Neuronal stem cell (in vitro differentiated cells): Measurements from ENCODE around the gene DNAJB13.

Experiments
- DNase-seq: peaks from one replicate; pipeline ENCODE4 v3.0.0-alpha.2; 2013; ENCODE audit warnings: low spot score
- H2AFZ ChIP-seq: one replicate; pipeline ENCODE4 v1.6.1; 2013; ENCODE audit warnings: mild to moderate bottlenecking, low read length, inconsistent platforms
- H2AK5ac ChIP-seq: 2 replicates; pipeline ENCODE4 v1.6.1; 2013; ENCODE audit warnings: low read depth, mild to moderate bottlenecking, inconsistent platforms, low read length, moderate library complexity, mixed read lengths
- H2BK120ac ChIP-seq: 2 replicates; pipeline ENCODE4 v1.6.1; 2013; ENCODE audit warnings: low read depth, mild to moderate bottlenecking, inconsistent platforms, low read length, moderate library complexity, mixed read lengths
- H2BK12ac ChIP-seq: one replicate; pipeline ENCODE4 v1.6.1; 2013; ENCODE audit warnings: low read length, inconsistent platforms
- H2BK15ac ChIP-seq: 2 replicates; pipeline ENCODE4 v1.6.1; 2013; ENCODE audit warnings: mild to moderate bottlenecking, low read length, inconsistent platforms, mixed read lengths
- H2BK5ac ChIP-seq: one replicate; pipeline ENCODE4 v1.6.1; 2013; ENCODE audit warnings: inconsistent platforms, mild to moderate bottlenecking, low read length, moderate library complexity
- H3K14ac ChIP-seq: one replicate; pipeline ENCODE4 v1.6.1; 2013; ENCODE audit warnings: low read length, inconsistent platforms
- H3K18ac ChIP-seq: 2 replicates; pipeline ENCODE4 v1.6.1; 2013; ENCODE audit warnings: low read length, inconsistent platforms
- H3K23ac ChIP-seq: 2 replicates; pipeline ENCODE4 v1.6.1; 2013; ENCODE audit warnings: low read depth, mild to moderate bottlenecking, mixed read lengths, low read length, inconsistent platforms; ENCODE audit not compliant: poor library complexity
- H3K27ac ChIP-seq: replicated peaks from 3 replicates; pipeline ENCODE4 v1.5.1; 2013; ENCODE audit warnings: low read length, inconsistent platforms
- H3K27me3 ChIP-seq, 3 experiments: 2 replicates each; pipeline ENCODE4 v1.6.1; 2013; ENCODE audit warnings: low read length in 3 of 3, mild to moderate bottlenecking in 2 of 3, inconsistent platforms in 1 of 3, low read depth in 1 of 3, mixed read lengths in 1 of 3, moderate library complexity in 1 of 3; ENCODE audit not compliant: control insufficient read depth in 3 of 3, insufficient read depth in 3 of 3
- H3K36me3 ChIP-seq, 2 donors: replicated peaks in 1 of 2; 2 replicates each; pipeline ENCODE4 v1.6.1; 2013; ENCODE audit warnings: low read length in 2 of 2; ENCODE audit not compliant: control insufficient read depth in 2 of 2, insufficient read depth in 2 of 2
- H3K4ac ChIP-seq: 2 replicates; pipeline ENCODE4 v1.6.1; 2013; ENCODE audit warnings: inconsistent platforms, mild to moderate bottlenecking, low read length, moderate library complexity
- H3K4me1 ChIP-seq, 2 donors: 1 replicate in 1 of 2; 2 replicates in 1 of 2; pipeline ENCODE4 v1.6.1; 2013; ENCODE audit warnings: low read length in 2 of 2, low read depth in 1 of 2; ENCODE audit not compliant: control insufficient read depth in 2 of 2, insufficient read depth in 1 of 2
- H3K4me2 ChIP-seq: one replicate; pipeline ENCODE4 v1.6.1; 2013; ENCODE audit warnings: mild to moderate bottlenecking, low read length, inconsistent platforms; ENCODE audit not compliant: insufficient read depth, poor library complexity, severe bottlenecking
- H3K4me3 ChIP-seq, 2 donors: 2 replicates each; pipeline ENCODE4 v1.5.1; 2013; ENCODE audit warnings: low read length in 2 of 2, mild to moderate bottlenecking in 2 of 2, inconsistent platforms in 1 of 2, moderate library complexity in 1 of 2
- H3K79me1 ChIP-seq: one replicate; pipeline ENCODE4 v1.6.1; 2013; ENCODE audit warnings: low read depth, mild to moderate bottlenecking, inconsistent platforms, low read length, moderate library complexity
- H3K9ac ChIP-seq: one replicate; pipeline ENCODE4 v1.6.1; 2013; ENCODE audit warnings: mild to moderate bottlenecking, low read depth, low read length, inconsistent platforms; ENCODE audit not compliant: poor library complexity
- H3K9me3 ChIP-seq, 2 donors: replicated peaks in 1 of 2; 2 replicates each; pipeline versions ENCODE3 to v1.6.1; 2013; ENCODE audit warnings: low read length in 2 of 2, mild to moderate bottlenecking in 2 of 2, inconsistent platforms in 1 of 2, low read depth in 1 of 2, mixed read lengths in 1 of 2, moderate library complexity in 1 of 2; ENCODE audit not compliant: control insufficient read depth in 2 of 2, insufficient read depth in 1 of 2
- H4K8ac ChIP-seq: one replicate; pipeline ENCODE4 v1.6.1; 2013; ENCODE audit warnings: low read depth, mild to moderate bottlenecking, inconsistent platforms, low read length, moderate library complexity
- H4K91ac ChIP-seq: one replicate; pipeline ENCODE4 v1.6.1; 2013; ENCODE audit warnings: low read length, low read depth, mild to moderate bottlenecking, inconsistent platforms; ENCODE audit not compliant: poor library complexity
- whole genome bisulfite sequencing, 2 donors: extraction: QIAGEN DNeasy Blood & Tissue Kit; methylation state at CpG; one replicate each; pipeline ENCODE4 v1.1.7; 2013; ENCODE audit warnings: missing lambda C conversion rate in 2 of 2, mixed read lengths in 1 of 2; ENCODE audit not compliant: insufficient read length in 2 of 2, insufficient replicate concordance in 1 of 2; ENCODE audit errors: extremely low coverage in 2 of 2; 5-methylcytosine and 5-hydroxymethylcytosine counted together

Gene DNAJB13

DNA sequence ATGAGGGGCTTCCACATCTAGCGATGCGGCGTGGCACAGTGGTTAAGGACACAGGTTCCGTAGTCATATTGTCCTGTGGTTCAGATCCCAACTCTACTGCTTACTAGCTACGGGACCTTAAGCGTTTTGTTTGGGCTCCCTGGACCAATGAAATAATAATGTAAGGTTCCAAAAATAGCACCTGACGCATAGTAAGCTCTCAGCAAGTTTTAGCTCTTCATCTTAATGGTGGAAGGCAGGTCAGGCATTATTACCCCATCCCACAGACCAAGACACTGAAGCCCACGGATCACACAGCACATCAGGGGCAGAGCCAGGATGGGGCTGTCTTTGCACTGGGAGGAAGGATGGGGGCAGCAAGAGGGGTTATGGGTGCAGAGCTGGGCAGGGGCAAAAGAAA lies 13.0 kb downstream of the DNAJB13 start:
- no peak overlapping the region for H3K18ac ChIP-seq
- no peaks in the 10 kb centered on the region for H3K27me3 ChIP-seq
- peaks cover 0 to 9% of the 10 kb centered on the region in 2 donors for H3K4me1 ChIP-seq
- peak overlapping the region; percentile 79 for H2AFZ ChIP-seq
- H3K9me3 ChIP-seq: no peaks in the 10 kb centered on the region
- no peak overlapping the region for H3K9ac ChIP-seq
- no peak overlapping the region for H4K8ac ChIP-seq
- no peak overlapping the region for H3K4ac ChIP-seq
- H3K4me2 ChIP-seq: no peak overlapping the region
- H2BK12ac ChIP-seq: no peak overlapping the region
- no peak for DNase-seq
- no peak overlapping the region for H2BK5ac ChIP-seq
- WGBS, 2 donors: no CpG with 5 or more reads among the region's 8 CpGs
- no peak overlapping the region for H2BK120ac ChIP-seq
- H3K4me3 ChIP-seq: no peak overlapping the region
- no peak overlapping the region for H2BK15ac ChIP-seq
- H3K27ac ChIP-seq: no peak overlapping the region
- H2AK5ac ChIP-seq: no peak overlapping the region
- no peak overlapping the region for H3K14ac ChIP-seq
- no peak overlapping the region for H3K23ac ChIP-seq
- H3K79me1 ChIP-seq: no peaks in the 10 kb centered on the region
- H3K36me3 ChIP-seq: no peaks in the 10 kb centered on the region
- no peak overlapping the region for H4K91ac ChIP-seq

GRCh38 chr11:73965076-73965763 lies 14.4 kb downstream of the DNAJB13 start:
- Histone ChIP-seq H3K9me3 (no peaks in the 10 kb centered on the region), H4K91ac (no peak overlapping the region), H2BK5ac (no peak overlapping the region), H3K27me3 (no peaks in the 10 kb centered on the region), H2BK15ac (no peak overlapping the region), H2BK12ac (no peak overlapping the region), H3K9ac (no peak overlapping the region), H2AK5ac (peak overlapping the region; percentile 74), H3K4ac (no peak overlapping the region), H2AFZ (peak overlapping the region; percentile 79), H3K23ac (no peak overlapping the region), H3K36me3 (no peaks in the 10 kb centered on the region), H3K18ac (no peak overlapping the region), H3K79me1 (no peaks in the 10 kb centered on the region), H3K4me3 (no peak overlapping the region), H2BK120ac (no peak overlapping the region), H3K4me1 (peaks cover 0 to 9% of the 10 kb centered on the region in 2 donors), H3K27ac (no peak overlapping the region), H3K14ac (peak overlapping the region; percentile 58), H4K8ac (peak overlapping the region; percentile 67), H3K4me2 (no peak overlapping the region)
- WGBS, 2 donors: no CpG with 5 or more reads among the region's 10 CpGs
- DNase-seq: no peak

DNA sequence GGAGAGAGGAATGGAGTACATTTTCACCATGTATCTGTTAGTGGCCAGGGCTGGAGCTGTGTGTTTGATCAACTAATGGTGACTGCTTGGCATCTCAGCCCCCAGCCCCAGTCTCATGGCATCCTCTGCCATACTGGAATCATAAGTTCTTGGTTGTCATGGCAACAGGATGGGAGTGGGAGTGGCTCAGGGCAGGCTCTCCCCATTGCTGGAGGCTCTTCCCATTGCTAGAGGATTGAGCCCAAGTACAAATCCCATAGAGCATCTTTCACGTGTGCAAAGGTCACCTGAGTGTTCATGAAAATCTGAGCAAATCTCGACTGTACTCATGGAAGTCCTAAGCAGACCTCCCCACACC lies 14.9 kb downstream of the DNAJB13 start:
- no peak overlapping the region for H3K9ac ChIP-seq
- H3K9me3 ChIP-seq: no peaks in the 10 kb centered on the region
- no peak overlapping the region for H3K14ac ChIP-seq
- peak overlapping the region; percentile 41 for H3K18ac ChIP-seq
- peak overlapping the region; percentile 79 for H2AFZ ChIP-seq
- WGBS, 2 donors: no CpG with 5 or more reads among the region's 2 CpGs
- H2BK120ac ChIP-seq: no peak overlapping the region
- H3K4me2 ChIP-seq: no peak overlapping the region
- DNase-seq: no peak
- H2BK12ac ChIP-seq: no peak overlapping the region
- H4K91ac ChIP-seq: no peak overlapping the region
- no peak overlapping the region for H2AK5ac ChIP-seq
- H3K23ac ChIP-seq: no peak overlapping the region
- no peaks in the 10 kb centered on the region for H3K27me3 ChIP-seq
- no peak overlapping the region for H3K4ac ChIP-seq
- no peak overlapping the region for H3K27ac ChIP-seq
- H2BK15ac ChIP-seq: no peak overlapping the region
- no peaks in the 10 kb centered on the region for H3K36me3 ChIP-seq
- H4K8ac ChIP-seq: no peak overlapping the region
- H3K4me3 ChIP-seq: no peak overlapping the region
- no peaks in the 10 kb centered on the region for H3K79me1 ChIP-seq
- H2BK5ac ChIP-seq: no peak overlapping the region
- peaks cover 0 to 9% of the 10 kb centered on the region in 2 donors for H3K4me1 ChIP-seq

DNA sequence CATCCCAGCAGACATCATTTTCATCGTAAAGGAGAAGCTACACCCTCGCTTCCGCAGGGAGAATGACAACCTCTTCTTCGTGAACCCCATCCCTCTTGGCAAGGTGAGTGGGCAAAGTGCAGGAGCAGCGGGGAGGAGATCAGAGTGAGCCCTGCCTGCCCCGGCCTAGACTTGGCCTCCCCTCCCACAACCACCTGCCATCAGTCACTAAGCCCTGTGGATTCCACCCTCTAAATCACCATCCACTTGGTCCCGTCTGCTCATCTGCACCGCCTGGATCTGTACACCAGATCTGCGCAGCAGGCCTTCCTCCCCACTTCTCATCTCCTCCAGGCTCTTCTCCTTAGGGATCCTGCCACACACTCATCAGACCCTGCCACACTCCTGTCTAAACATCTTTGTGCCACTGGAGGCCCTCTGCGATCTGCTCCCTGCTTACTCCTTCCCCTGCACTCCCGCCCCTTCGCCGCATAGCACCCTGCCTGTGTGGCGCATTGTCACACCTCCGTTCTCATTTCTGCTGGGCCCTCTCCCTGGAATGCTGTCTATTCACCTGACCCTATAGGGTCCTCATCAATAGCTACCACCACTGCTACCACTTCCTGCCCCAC lies 17.6 kb downstream of the DNAJB13 start:
- Histone ChIP-seq H2AK5ac (peak overlapping the region; percentile 37), H3K4ac (no peak overlapping the region), H3K9me3 (no peaks in the 10 kb centered on the region), H3K79me1 (no peaks in the 10 kb centered on the region), H3K14ac (no peak overlapping the region), H4K91ac (no peak overlapping the region), H3K36me3 (no peaks in the 10 kb centered on the region), H2BK12ac (no peak overlapping the region), H3K18ac (peak overlapping the region; percentile 22), H3K27me3 (no peaks in the 10 kb centered on the region), H3K23ac (no peak overlapping the region), H2BK5ac (no peak overlapping the region), H3K9ac (no peak overlapping the region), H3K27ac (no peak overlapping the region), H2BK15ac (no peak overlapping the region), H3K4me2 (no peak overlapping the region), H4K8ac (no peak overlapping the region), H3K4me1 (peaks cover 0 to 7% of the 10 kb centered on the region in 2 donors), H2AFZ (no peak overlapping the region), H3K4me3 (no peak overlapping the region), H2BK120ac (no peak overlapping the region)
- no peak for DNase-seq
- WGBS, 2 donors: no CpG with 5 or more reads among the region's 15 CpGs
